Central memory CD4-positive, alpha-beta T cell (primary cell): ENCODE measurements around the gene NKX2-3.

Experiments
- DNase-seq: peaks from one replicate; pipeline ENCODE4 v3.0.0; 2022

NKX2-3 gene

DNA sequence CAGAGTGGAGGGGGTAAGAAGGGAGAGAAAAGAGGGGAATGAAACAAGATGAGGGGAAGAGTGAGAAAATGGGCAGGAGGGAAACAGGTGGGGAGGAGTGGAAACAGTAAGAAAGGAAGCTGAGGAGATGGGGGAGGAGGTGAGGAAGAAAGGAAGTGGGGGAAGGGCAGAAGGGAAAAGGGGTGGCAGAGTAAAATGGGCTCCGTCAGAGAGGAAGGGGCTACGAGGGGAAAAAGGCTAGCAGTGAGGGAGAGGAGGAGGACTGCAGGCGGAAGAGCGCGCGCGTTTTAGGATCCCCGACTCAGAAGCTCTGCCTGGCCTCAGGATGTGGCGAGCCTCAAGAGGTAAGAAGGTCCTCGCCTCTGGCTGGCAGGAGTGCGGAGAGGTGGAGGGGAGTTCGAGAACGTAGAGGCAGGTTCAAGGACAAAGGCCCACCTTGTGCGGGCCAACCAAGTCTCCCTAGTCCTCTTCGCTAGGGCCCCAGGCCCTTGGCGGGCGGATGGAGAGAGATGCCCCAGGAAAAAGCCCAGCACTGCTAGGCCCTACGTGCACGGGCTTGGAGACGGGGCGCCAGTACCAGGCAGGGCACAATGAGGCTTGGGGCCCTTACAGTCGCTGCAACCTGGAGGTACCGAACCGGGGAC is 5.8 kb upstream of the NKX2-3 start:
- no peak for DNase-seq

- no peak for DNase-seq
These were observed 4.9 kb upstream of the NKX2-3 start for GRCh38 chr10:99527526-99528493.

DNA sequence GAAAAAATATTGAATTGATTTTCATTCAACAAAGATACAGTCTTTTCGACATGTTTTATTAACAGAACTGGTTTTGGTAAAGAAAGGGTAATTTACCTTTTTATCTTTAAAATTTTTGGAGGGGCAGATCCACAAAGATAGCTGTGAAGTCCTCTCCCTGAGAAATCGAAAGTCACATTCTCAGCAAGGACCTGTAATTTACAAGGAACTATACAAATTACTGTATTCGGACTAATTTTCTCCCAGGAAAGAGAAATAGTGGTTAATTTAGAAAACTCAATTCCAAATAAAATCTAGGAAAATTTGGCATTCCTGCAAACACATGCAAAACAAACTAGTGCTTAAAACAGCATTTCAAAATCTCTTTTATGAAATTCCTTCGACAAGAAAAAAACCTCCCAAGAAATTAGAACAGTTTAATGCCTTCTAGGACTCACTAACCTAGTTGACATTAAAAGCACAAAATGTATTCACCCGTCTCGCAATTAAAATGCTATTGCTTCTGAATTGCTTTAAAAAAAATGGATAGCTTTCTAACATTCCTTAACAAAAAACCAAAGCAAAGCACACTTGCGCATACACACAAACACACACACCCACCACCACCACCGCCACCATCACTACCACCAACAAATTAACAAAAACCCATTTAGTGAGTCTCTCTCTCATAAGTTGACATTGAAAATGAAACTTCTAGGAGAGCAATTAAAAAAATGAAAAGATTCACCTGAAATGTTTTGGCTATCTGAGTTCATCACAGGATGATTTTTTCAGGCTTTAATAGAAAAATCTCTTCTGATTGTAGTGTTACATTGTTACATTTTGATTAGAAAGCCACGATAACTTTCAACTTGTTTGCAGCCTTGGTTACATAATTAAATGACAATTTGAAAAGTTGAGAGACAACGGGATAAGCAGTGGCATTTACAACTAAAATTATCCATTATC is 4.0 kb upstream of the NKX2-3 start:
- no peak for DNase-seq

DNA sequence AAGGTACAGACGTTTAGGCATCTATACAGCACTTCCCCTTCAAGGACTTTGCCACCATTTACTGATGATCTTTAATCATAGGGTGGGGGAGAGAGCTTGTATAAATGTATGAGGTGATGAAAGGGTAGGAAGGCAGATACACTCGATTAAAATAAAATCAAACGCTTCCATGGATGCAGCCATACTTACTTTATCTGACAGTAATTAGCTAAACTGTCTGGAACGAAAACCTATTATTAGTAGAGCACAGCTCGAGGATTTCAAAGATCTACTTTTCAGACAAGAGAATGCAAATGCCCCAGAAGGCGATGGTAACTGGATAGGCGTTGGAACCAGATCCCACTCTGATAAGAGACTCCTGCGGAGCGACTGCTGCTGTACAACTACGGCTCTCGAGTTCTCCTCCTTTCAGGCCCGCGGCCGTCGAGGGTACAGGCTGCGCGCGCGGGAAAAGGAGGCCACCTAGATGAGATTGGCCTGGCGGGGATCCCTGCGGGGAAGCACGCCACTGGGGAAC is 3.1 kb upstream of the NKX2-3 start:
- DNase-seq = no peak

- no peak for DNase-seq
These were observed 2.4 kb upstream of the NKX2-3 start for GRCh38 chr10:99530108-99531025.

DNA sequence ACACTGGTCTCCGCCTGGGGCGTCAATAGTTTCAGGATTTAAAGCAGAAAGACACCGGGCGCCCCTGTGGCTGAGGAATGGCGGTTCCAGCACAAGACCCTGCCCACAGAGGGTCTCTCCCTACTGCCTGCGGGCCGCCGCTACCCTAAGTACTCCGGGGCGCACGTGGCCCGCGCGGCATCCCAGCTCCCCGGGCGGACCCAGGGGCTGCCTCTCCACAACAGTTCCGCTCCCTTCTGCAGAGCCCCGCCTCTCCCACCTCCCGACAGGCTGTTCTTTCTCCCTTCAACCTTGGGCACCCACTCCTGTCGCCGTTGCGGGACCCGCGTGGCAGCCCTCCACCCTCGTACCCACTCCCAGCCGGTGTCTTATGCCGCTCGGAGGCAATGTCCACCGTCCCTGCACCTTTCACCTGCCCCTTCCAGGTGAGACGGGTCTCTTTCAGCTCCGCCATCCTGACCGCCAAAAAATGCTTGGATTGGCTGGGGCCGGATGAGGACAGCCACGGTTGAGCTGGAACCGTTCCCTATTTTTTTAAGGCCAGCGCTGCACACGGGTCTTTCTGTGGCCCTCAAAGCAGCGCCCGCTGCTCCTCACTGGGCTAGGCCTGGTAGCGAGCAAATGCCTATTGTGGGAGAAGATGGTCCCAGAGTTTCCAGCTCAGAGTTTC is 1.6 kb upstream of the NKX2-3 start:
- DNase-seq = no peak

DNA sequence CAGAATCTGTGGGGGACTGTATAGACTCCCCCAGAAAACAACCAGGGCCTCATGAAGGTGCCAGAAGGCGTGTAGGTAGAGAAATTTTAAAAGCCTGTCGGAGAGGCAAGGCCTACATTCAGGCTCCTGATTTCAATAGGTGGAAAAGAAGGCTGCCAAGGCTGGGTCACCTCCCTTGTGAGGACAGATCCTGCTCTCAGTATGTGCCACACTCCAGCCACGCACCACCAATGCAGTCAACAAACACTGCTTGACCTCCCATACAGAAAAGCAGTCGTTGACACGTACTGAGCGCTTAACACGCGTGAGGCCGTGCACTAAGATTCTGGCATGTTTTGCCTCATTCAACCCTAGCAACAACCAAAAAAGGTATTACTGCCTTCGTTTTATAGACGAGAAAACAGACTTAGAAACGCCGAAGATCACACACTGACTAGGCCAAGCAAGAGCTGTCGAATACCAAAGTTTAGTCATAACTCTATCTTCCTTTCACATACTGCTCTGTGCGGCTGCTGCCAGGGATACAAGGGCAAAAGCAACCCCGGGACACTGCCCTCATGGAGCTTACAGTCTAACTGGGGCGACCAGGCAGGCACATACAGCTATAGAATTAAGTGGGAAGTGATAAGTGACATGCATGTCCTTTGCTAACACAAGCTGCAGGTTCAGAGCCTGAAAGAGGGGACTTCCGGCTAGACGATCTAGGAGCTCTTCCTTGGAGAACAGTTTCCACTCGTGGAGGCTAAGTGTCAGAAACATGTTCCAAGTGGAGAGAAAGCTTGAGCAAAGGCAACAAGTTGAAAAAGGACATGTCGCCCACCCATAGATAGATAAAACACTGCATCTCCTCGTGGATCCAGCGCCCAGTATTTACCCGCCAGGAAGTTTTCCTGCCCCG is 797 bp upstream of the NKX2-3 start:
- no peak for DNase-seq

- DNase-seq = no peak
These were observed 1.0 kb downstream of the NKX2-3 start for GRCh38 chr10:99533496-99534449.

DNA sequence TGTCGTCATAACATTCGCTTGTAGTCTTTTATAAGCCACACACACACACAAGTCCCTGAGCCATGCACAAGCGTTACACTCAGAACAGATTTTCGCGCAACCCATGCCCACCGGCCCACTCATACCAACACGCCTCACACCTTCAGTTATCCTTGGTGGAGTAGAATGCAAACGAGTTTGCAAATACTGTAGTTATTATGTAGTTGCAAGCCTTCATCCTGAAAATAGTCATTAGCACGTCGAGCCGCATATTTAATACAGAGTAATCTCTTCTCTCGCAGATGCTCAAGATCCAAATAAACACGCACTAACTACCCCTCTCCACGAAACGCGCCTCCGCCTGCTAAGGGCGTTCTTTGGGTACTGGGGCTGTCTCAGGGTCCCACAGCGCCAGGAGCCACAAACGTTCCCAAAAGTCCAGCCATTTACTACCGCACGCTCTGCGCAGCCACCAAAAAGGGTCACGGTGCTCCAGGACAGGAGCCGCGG is 1.8 kb downstream of the NKX2-3 start:
- DNase-seq = no peak

DNA sequence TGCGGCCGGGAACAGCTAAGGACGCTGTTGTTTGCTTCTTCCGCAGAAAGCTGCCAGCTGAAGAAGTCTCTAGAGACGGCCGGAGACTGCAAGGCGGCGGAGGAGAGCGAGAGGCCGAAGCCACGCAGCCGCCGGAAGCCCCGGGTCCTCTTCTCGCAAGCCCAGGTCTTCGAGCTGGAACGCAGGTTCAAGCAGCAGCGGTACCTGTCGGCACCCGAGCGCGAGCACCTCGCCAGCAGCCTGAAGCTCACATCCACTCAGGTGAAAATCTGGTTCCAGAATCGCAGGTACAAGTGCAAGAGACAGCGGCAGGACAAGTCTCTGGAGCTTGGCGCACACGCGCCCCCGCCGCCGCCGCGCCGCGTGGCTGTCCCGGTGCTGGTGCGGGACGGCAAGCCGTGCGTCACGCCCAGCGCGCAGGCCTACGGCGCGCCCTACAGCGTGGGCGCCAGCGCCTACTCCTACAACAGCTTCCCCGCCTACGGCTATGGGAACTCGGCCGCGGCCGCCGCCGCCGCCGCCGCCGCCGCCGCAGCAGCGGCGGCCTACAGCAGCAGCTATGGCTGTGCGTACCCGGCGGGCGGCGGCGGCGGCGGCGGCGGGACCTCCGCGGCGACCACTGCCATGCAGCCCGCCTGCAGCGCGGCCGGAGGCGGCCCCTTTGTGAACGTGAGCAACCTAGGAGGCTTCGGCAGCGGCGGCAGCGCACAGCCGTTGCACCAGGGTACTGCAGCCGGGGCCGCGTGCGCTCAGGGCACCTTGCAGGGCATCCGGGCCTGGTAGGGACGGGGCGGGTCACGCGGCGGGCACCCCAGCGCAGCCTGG is 2.4 kb downstream of the NKX2-3 start:
- no peak for DNase-seq

DNA sequence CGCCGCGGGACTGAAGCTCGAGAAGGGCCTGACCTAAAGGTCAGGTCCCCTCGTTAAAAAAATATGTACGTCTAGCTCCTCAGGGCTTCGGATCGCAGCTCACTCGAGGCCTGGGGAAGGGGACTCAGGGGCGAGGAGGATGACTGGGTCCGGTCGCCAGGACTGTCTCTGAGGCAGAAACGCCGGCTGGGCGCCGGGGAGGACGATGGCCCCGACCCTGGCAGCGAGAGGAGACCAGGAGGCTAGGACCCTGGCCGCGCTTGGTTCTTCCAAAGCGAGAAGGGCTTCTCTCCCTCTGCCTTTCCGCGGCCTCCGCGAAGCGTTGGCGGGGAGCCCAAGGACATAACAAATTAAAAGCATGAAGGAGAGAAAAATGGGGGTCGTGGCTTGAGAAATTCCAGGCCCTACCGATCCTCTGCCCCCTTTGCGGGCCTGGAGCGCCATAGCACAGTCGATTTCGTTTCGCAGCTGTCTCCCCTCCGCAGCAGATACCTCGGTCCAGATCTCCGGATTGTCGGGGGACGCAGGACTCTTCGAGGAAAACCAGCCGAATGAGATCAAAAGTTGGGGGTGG is 3.1 kb downstream of the NKX2-3 start:
- DNase-seq = no peak

DNA sequence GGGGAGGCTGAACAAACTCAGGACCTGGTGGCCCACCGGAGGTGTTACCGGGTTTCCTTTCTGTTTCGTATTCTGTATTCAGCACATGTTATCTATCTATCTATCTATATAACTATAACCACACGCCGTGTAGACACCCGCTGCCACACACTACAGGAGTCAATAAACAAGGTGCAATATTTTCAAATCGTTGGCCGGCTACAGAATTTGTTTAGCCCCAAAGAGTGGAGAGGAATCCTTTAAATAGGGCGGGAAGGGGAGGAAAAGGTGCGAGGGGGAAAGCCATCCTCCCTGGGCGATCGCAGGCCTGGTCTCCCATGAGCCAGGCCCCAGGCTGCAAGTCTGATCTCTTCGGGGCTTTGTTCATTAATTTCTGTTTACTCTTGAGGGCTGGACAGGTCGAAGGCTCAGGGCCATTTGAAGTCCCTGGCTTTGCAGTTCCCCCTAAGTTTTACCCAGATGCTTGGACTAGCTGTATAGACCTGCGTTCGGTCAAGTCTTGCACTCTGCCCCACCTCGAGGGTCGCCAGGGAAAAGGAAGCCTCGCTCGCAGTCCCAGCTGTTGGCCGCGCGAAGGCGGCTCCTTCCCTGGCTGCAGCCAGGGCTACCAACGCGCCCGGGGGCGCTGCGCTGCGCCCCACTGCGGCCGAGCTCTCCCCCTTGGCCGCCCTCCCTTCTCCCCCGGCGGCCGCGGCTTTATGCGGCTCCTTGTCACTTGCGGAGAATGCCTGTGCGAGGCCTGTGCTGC is 3.8 kb downstream of the NKX2-3 start:
- DNase-seq = no peak

DNA sequence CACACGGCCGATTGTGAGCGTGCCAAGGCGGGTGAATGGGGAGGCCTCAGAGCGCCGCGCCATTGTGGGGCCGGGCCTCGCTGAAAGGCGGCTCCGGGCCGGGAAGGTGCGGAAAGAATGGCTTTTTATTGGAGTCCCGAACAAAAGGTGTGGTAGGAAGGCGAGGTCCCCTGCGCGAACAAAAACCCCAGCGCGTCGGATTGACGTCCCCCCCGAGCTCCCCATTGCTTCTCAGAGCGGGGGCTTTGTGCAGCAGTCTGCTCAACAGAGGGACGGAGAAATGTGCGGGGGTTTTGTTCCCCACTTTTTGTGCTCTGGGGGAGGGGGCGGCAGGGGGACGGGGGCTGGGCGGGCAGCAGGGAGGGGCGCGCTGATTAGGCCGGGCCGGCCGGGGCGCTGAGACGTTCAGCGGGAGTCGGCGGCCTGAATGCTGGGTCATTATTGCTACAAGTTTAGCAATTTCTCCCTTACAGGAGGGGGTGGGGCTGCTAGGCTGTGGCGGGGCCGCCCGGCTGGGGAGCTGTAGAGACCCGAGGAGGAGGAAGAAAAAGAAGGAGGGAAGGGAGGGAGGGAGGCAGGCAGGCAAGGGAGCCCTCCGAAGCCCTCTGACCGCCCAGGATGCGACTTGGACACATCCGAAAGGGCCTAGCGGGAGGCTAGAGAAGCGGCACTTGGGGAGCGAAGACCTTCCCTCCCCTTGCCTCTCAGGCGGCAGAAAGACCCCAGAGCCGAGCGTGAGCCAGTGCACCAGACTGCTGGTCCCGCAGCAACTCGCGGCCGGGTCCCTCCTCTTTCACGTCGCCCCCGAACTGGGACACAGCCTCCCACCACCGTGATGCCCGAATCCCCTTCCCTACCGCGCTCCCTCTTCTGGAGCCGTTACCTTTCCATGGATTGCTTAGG is 4.6 kb downstream of the NKX2-3 start:
- no peak for DNase-seq

DNA sequence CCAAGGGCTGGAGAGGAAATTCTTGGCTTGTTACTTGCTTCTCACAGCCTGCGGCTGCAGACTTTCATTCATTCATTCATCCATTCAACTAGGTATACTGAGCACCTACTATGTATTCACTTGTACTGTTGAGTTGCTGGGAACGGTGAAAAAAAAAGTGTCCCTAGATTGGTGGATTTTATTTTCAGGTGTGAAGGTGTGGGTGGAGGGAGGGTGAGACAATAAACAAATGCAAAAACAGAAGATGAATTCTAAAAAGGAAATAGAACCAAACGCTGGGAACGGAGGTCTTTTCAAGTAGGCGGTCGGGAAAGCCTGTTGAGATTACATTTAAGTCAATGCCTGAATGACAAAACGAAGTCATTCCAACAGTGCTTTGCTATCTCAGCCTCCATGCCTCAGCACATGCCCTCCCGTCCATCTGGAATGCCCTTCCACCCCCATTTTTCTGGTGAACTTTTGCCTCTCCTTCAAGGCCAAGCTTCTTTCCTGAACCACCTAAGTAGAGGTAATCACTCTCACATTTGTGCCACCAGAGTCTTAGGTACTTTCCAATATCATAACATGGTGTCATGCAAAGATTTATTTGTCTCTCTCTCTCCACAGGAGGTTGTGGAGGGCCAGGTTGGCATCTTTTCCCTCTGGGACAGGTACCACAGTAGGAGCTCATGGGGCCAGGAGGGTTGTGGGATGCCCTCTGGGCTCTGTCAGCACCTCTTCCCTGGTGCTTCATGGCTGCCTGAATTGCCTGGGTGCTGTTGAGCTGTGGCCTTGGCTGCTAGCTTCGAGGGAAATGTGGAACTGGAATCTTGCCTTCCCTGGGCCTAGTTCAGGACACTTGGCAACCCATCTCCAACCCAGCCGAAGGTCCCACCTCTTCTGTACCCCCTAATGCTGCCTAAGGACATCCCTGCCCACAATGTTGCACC is 5.5 kb downstream of the NKX2-3 start:
- no peak for DNase-seq
